Stomach (tissue), 9 donors: ENCODE measurements around the gene FBXO41. TPM values are rescaled to one million over a fixed set of nuclear protein-coding genes. Genes with fewer than 3 reads are reported as not detected.

Experiments used
- DNase-seq, 2 donors: peaks; one replicate each; pipeline versions ENCODE4 v3.0.0 to v3.0.0-alpha.2; 2013 to 2019
- H3K27ac ChIP-seq, 5 donors: fragments of 200-600 bp in 4 of 5; sonication (generic) in 4 of 5; one replicate each; pipeline ENCODE4 v1.5.1; 2013 to 2019; ENCODE audit warnings: mild to moderate bottlenecking in 1 of 5, moderate library complexity in 1 of 5
- H3K27me3 ChIP-seq, 3 donors: fragments of 200-600 bp; sonication (generic); one replicate each; pipeline ENCODE4 v1.5.1; 2017 to 2019; ENCODE audit warnings: mixed run types in 1 of 3
- H3K36me3 ChIP-seq, 4 donors: fragments of 200-600 bp; sonication (generic); 1 replicate in 3 of 4; 2 replicates in 1 of 4; pipeline ENCODE4 v1.5.1; 2016 to 2019
- H3K4me1 ChIP-seq, 4 donors: fragments of 200-600 bp; sonication (generic); one replicate each; pipeline ENCODE4 v1.5.1; 2016 to 2019
- H3K4me3 ChIP-seq, 4 donors: fragments of 200-600 bp; sonication (generic) in 3 of 4; one replicate each; pipeline ENCODE4 v1.5.1; 2016 to 2019; ENCODE audit warnings: mild to moderate bottlenecking in 1 of 4
- H3K9me3 ChIP-seq, 4 donors: fragments of 200-600 bp; sonication (generic); one replicate each; pipeline ENCODE4 v1.5.1; 2016 to 2019
- CTCF ChIP-seq, 7 experiments: fragments of 450-650 bp in 4 of 7; fragments of 200-600 bp in 3 of 7; sonication (generic) in 3 of 7; IDR thresholded peaks; one replicate each; pipeline ENCODE4 v1.5.1; 2016 to 2019; ENCODE audit warnings: antibody characterized with exemption in 7 of 7, control low read depth in 2 of 7, mild to moderate bottlenecking in 1 of 7
- EP300 ChIP-seq: sonication (generic); formaldehyde crosslinking; IDR thresholded peaks from one replicate; pipeline ENCODE4 v1.6.1; 2017; ENCODE audit warnings: antibody characterized with exemption
- POLR2A ChIP-seq, 4 donors: fragments of 450-650 bp; IDR thresholded peaks; one replicate each; pipeline ENCODE4 v1.6.1; 2016; ENCODE audit warnings: antibody characterized with exemption in 4 of 4, control low read depth in 2 of 4, mild to moderate bottlenecking in 1 of 4, moderate library complexity in 1 of 4
- POLR2AphosphoS5 ChIP-seq, 3 donors: sonication (generic); formaldehyde crosslinking; IDR thresholded peaks; one replicate each; pipeline ENCODE4 v1.6.1; 2016; ENCODE audit warnings: antibody characterized with exemption in 3 of 3
- WGBS, 5 donors: extraction: QIAGEN DNeasy Blood & Tissue Kit in 3 of 5; methylation state at CpG; one replicate each; pipeline versions ENCODE4 v1.1.5 to v1.1.7; 2013 to 2018; 5-methylcytosine and 5-hydroxymethylcytosine counted together
- intact Hi-C: fragments of 100-400 bp; cut with DNase I; formaldehyde crosslinking; loops from one replicate; pipeline ENCODE4 v1.15.1; 2023; ENCODE audit warnings: low total_unique reads
- polyA plus RNA-seq, 3 donors: library from polyadenylated mRNA; stranded (reverse); fragments of 200-250 nt; gene quantifications; one replicate each; pipeline ENCODE4 v1.2.3, GENCODE V29; 2013
- total RNA-seq, 5 donors: library from RNA; depleted of rRNA; stranded (reverse); fragments of >200 nt; gene quantifications; one replicate each; pipeline versions ENCODE4 v1.1.0 to v1.2.3, GENCODE V29; 2014 to 2016
- donor health status: healthy with polysubstance abuse.
- donor health status: Bipolar disorder and iron deficiency.
- donor health status: healthy.

The FBXO41 gene
- total and polyA plus RNA-seq, 8 donors = 0.55 to 16.8 (median 2.6) TPM

- intact Hi-C loops = no loop called here
- Histone ChIP-seq H3K9me3 (no peaks in the 10 kb centered on the region), H3K27ac (no peak overlapping the region), H3K27me3 (no peaks in the 10 kb centered on the region), H3K4me1 (no peaks in the 10 kb centered on the region), H3K36me3 (peaks cover 85 to 100% (median 100%) of the 10 kb centered on the region in 4 donors), H3K4me3 (no peak overlapping the region)
- TF ChIP-seq CTCF (IDR thresholded peaks at IDR 0.05) (no peak), EP300 (no peak), POLR2A (IDR thresholded peaks at IDR 0.05) (no peak), POLR2AphosphoS5 (IDR thresholded peaks at IDR 0.05) (no peak)
- DNase-seq = no peak
- 81 to 91% (median 86%) methylated on average over 9 of the region's 9 CpGs for WGBS, 5 donors
Measured at GRCh38 chr2:73249636-73250035, 34.6 kb downstream of the FBXO41 start.

- no peaks in the 10 kb centered on the region for H3K27me3 ChIP-seq
- intact Hi-C loops = no loop called here
- no peaks in the 10 kb centered on the region for H3K4me1 ChIP-seq
- no peaks in the 10 kb centered on the region for H3K9me3 ChIP-seq
- H3K4me3 ChIP-seq = no peak overlapping the region
- DNase-seq = no peak
- 78 to 87% (median 82%) methylated on average over 3 of the region's 3 CpGs for WGBS, 5 donors
- no peak overlapping the region for H3K27ac ChIP-seq
- peaks cover 95 to 100% (median 99%) of the 10 kb centered on the region in 4 donors for H3K36me3 ChIP-seq
- TF ChIP-seq POLR2AphosphoS5 (IDR thresholded peaks at IDR 0.05) = no peak
- no peak for TF ChIP-seq CTCF (IDR thresholded peaks at IDR 0.05)
- no peak for TF ChIP-seq POLR2A (IDR thresholded peaks at IDR 0.05)
- no peak for TF ChIP-seq EP300
Measured at GRCh38 chr2:73246850-73247249, 37.4 kb downstream of the FBXO41 start.

- Histone ChIP-seq H3K27ac (no peak overlapping the region), H3K36me3 (peaks cover 92 to 100% (median 99%) of the 10 kb centered on the region in 4 donors), H3K4me1 (peaks cover 0 to 3% (median 0%) of the 10 kb centered on the region in 4 donors), H3K4me3 (no peak overlapping the region), H3K9me3 (no peaks in the 10 kb centered on the region), H3K27me3 (no peaks in the 10 kb centered on the region)
- DNase-seq = no peak
- TF ChIP-seq CTCF (IDR thresholded peaks at IDR 0.05) = no peak
- TF ChIP-seq EP300 = no peak
- TF ChIP-seq POLR2AphosphoS5 (IDR thresholded peaks at IDR 0.05) = no peak
- TF ChIP-seq POLR2A (IDR thresholded peaks at IDR 0.05) = no peak
- intact Hi-C loops = no loop called here
- 86 to 97% (median 88%) methylated on average over 3 of the region's 3 CpGs for WGBS, 5 donors
Measured at GRCh38 chr2:73244580-73244979, 39.7 kb downstream of the FBXO41 start.

GRCh38 chr2:73243884-73244570 lies 40.3 kb downstream of the FBXO41 start:
- no peak for DNase-seq
- intact Hi-C loops = no loop called here
- WGBS, 5 donors = 36 to 56% (median 39%) methylated on average over 5 of the region's 5 CpGs
- peaks cover 0 to 9% (median 2%) of the 10 kb centered on the region in 4 donors for H3K4me1 ChIP-seq
- H3K9me3 ChIP-seq = no peaks in the 10 kb centered on the region
- no peaks in the 10 kb centered on the region for H3K27me3 ChIP-seq
- H3K36me3 ChIP-seq = peaks cover 89 to 100% (median 99%) of the 10 kb centered on the region in 4 donors
- TF ChIP-seq POLR2AphosphoS5 (IDR thresholded peaks at IDR 0.05) (no peak), EP300 (no peak), CTCF (IDR thresholded peaks at IDR 0.05) (no peak), POLR2A (IDR thresholded peaks at IDR 0.05) (no peak)
- no peak overlapping the region for H3K27ac ChIP-seq
- no peak overlapping the region for H3K4me3 ChIP-seq
